ENCODE measurements around the gene PLCG2. TPM values are rescaled to one million over a fixed set of nuclear protein-coding genes. Genes with fewer than 3 reads are reported as not detected.
"Not testable (repeated sequence)": the region's sequence is repeated elsewhere in the genome, so short reads cannot be mapped to it uniquely, and the experiment has no call there.

Gene PLCG2
- total and polyA plus RNA-seq, 7 donors, result 1.6 to 24.8 (median 3.6) TPM

DNA sequence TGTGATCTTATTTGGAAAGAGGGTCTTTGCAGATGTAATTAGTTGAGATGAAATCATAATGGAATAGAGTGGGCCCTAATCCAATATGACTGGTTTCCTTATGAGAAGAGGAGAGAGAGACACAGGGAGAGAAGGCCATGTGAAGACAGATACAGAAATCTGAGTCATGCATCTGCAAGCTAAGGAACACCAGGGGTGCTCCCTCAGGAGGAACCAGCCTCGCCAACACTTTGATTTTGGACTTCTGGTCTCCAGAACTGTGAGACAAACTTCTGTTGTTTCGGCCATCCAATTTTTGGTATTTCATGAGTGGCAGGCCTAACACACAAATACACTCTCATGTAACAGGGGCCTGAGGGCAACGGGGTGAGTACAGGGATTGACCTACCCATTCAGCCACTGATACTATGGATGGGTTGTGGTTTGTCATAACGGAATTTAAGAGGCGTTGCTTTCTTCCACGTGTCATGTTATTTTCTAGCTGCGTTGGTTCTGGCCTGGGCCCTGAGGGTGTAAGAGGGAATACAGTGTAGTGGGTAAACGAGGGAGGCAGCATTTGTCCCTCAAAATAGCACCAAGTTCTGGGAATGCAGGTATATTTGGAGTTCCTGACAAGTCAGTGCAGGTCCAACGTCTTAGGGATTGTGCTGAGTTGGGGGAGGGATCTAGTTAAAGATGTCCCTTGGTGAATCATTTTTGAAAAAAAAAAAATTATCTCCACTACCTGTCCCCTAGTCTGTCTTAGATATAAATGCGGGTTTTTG lies 17.7 kb downstream of the PLCG2 start:
- H3K4me3 ChIP-seq, result no peak overlapping the region
- no peaks in the 10 kb centered on the region for H3K27me3 ChIP-seq
- H3K4me1 ChIP-seq, result no peaks in the 10 kb centered on the region
- no peak overlapping the region for H3K27ac ChIP-seq
- no peak for DNase-seq
- intact Hi-C loops (cut with DNase I), result no loop called here
- 81 to 83% methylated on average over 10 of the region's 10 CpGs for WGBS, 2 donors
- no peaks in the 10 kb centered on the region for H3K9me3 ChIP-seq
- H3K36me3 ChIP-seq, result no peaks in the 10 kb centered on the region
- TF ChIP-seq, protein P1, sequence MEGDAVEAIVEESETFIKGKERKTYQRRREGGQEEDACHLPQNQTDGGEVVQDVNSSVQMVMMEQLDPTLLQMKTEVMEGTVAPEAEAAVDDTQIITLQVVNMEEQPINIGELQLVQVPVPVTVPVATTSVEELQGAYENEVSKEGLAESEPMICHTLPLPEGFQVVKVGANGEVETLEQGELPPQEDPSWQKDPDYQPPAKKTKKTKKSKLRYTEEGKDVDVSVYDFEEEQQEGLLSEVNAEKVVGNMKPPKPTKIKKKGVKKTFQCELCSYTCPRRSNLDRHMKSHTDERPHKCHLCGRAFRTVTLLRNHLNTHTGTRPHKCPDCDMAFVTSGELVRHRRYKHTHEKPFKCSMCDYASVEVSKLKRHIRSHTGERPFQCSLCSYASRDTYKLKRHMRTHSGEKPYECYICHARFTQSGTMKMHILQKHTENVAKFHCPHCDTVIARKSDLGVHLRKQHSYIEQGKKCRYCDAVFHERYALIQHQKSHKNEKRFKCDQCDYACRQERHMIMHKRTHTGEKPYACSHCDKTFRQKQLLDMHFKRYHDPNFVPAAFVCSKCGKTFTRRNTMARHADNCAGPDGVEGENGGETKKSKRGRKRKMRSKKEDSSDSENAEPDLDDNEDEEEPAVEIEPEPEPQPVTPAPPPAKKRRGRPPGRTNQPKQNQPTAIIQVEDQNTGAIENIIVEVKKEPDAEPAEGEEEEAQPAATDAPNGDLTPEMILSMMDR (IDR thresholded peaks at IDR 0.05), result no peak
- TF ChIP-seq POLR2A (IDR thresholded peaks at IDR 0.05), result no peak

DNA sequence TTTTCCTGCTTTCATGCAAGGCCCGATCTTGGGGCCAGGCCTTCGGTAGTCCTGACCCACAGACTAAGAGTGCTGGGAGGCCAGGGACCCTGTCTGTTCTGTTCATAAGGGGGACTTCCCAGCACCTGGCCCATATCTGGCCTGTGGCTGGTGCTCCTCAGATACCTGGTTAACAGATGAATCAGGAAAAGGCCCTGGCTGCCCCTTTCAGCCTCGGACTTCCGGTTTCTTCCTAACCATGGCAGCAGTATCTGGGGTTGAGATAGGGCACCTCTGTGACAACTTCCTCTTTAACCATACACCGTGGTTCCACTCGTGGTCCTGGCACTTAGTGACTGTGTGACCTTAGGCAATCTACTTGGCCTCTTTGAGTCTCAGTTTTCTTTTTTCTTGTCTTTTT lies 18.4 kb downstream of the PLCG2 start:
- WGBS, 2 donors, result 56 to 76% methylated on average over 6 of the region's 6 CpGs
- Histone ChIP-seq H3K4me3 (no peak overlapping the region), H3K4me1 (no peaks in the 10 kb centered on the region), H3K36me3 (no peaks in the 10 kb centered on the region), H3K27me3 (no peaks in the 10 kb centered on the region), H3K27ac (no peak overlapping the region), H3K9me3 (no peaks in the 10 kb centered on the region)
- no peak for DNase-seq
- TF ChIP-seq, protein P1 (IDR thresholded peaks at IDR 0.05), result no peak
- TF ChIP-seq POLR2A (IDR thresholded peaks at IDR 0.05) (no peak), POLR2AphosphoS5 (IDR thresholded peaks at IDR 0.05) (no peak), EP300 (IDR thresholded peaks at IDR 0.05) (no peak)
- intact Hi-C loops (cut with DNase I), result no loop called here

DNA sequence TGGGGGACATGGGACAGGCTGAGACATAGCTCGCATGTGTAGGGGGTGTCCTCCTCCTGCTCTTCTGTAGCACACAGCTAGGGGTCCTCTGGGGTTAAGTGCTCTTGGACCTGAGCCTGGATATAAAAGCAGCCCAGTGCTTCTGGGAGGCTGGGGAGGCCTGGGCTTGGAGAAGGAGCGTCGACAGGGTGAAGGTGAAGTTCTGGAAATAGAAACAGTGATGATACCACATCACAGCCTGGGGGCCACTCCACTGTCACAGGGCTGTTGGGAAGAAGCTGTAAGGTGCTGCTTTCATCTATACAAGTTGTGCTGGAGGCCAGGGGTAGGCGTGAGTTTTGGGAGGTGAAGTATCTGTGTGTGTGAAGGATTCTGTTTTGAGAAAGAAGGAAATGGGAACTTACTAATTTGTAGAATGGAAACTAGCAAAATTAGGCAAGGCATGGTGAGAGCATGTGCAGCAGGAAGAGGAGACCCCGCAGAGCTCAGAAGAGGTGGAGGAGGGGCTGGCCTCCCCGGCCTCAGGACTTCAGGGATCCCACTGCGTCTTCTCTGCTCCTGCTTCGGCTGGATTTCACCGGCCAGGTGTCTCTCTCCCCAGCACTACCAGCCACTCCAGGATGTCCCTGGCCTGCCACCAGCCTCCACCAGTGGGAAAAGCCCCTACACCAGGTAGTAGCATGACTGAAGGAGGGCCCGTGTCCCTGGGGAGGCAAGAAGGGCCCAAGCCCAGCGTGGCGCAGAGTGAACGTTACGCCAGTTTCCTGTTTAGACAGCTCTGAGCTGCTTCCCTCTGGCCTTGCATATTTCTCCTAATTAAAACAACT lies 19.4 kb downstream of the PLCG2 start:
- H3K4me3 ChIP-seq, result no peak overlapping the region
- no peak for TF ChIP-seq POLR2A (IDR thresholded peaks at IDR 0.05)
- TF ChIP-seq EP300 (IDR thresholded peaks at IDR 0.05), result no peak
- no peak for TF ChIP-seq POLR2AphosphoS5 (IDR thresholded peaks at IDR 0.05)
- 39 to 71% methylated on average over 14 of the region's 14 CpGs for WGBS, 2 donors
- H3K27ac ChIP-seq, result no peak overlapping the region
- intact Hi-C loops (cut with DNase I), result no loop called here
- no peaks in the 10 kb centered on the region for H3K36me3 ChIP-seq
- no peaks in the 10 kb centered on the region for H3K27me3 ChIP-seq
- no peak for DNase-seq
- no peaks in the 10 kb centered on the region for H3K9me3 ChIP-seq
- H3K4me1 ChIP-seq, result no peaks in the 10 kb centered on the region

DNA sequence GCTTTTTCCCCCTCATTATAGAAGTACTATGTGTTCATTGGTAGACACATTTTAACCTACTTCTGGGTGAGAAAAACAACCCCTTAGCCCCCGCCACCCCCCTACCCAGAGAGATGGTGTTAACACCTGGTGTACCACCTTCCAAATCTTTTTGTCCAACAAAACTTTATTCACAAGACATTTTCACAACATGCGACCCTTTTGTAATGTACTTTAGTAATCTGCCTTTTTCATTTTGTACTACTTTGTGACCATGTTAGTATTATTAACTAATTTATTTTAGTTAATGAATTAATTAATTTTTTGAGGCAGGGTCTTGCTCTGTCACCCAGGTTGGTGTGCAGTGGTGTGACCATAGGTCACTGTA lies 20.0 kb downstream of the PLCG2 start:
- TF ChIP-seq, protein P1 (IDR thresholded peaks at IDR 0.05), result no peak
- TF ChIP-seq POLR2A (IDR thresholded peaks at IDR 0.05), result no peak
- intact Hi-C loops (cut with DNase I), result no loop called here

DNA sequence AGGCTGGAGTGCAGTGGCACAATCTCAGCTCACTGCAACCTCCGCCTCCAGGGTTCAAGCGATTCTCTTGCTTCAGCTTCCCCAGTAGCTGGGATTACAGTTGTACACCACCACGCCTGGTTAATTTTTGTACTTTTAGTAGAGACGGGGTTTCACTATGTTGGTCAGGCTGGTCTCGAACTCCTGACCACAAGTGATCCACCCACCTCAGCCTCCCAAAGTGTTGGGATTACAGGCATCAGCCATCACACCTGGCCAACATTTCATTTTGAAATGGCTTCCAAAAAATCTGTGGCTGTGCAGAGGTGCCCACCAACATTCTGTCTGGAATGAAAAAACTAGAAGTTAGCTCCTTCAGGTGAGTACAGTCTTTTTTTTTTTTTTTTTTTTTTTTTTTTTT lies 22.6 kb downstream of the PLCG2 start:
- H3K4me3 ChIP-seq; H3K36me3 ChIP-seq; H3K27ac ChIP-seq; H3K4me1 ChIP-seq; intact Hi-C loops (cut with DNase I); H3K27me3 ChIP-seq; DNase-seq; H3K9me3 ChIP-seq: not testable (repeated sequence)
- WGBS, 2 donors, result 78 to 90% methylated on average over 5 of the region's 5 CpGs

More for the DNA sequence above, 20.0 kb downstream of the PLCG2 start:
- Histone ChIP-seq H3K27me3 (no peaks in the 10 kb centered on the region), H3K4me3 (no peak overlapping the region), H3K36me3 (no peaks in the 10 kb centered on the region), H3K4me1 (no peaks in the 10 kb centered on the region), H3K27ac (no peak overlapping the region), H3K9me3 (no peaks in the 10 kb centered on the region)
- no peak for DNase-seq
- WGBS, 2 donors, result 59 to 83% methylated on average over 2 of the region's 2 CpGs
